ENCODE results near the gene KRT4. TPM values are rescaled to one million over a fixed set of nuclear protein-coding genes. Genes with fewer than 3 reads are reported as not detected.

The KRT4 gene
- total RNA-seq, 2 donors from 2014 or later: not detected

- no peaks in the 10 kb centered on the region for H3K4me1 ChIP-seq (ENCODE audit: control insufficient read depth in 1 of 2, low read depth in 2 of 2)
- H3K27ac ChIP-seq: no peak overlapping the region
- TF ChIP-seq CTCF (IDR thresholded peaks at IDR 0.05): no peak
- H3K4me3 ChIP-seq: no peak overlapping the region
- H3K36me3 ChIP-seq: no peaks in the 10 kb centered on the region
- no peaks in the 10 kb centered on the region for H3K27me3 ChIP-seq (replicated peaks; ENCODE audit: insufficient read depth)
- no peaks in the 10 kb centered on the region for H3K9me3 ChIP-seq
- DNase-seq (ENCODE audit: low spot score) (no peak), ATAC-seq (ENCODE audit: insufficient number of reproducible peaks, low FRiP score, low read depth) (no peak)
These were observed 14.3 kb downstream of the KRT4 start for GRCh38 chr12:52799505-52800211.

DNA sequence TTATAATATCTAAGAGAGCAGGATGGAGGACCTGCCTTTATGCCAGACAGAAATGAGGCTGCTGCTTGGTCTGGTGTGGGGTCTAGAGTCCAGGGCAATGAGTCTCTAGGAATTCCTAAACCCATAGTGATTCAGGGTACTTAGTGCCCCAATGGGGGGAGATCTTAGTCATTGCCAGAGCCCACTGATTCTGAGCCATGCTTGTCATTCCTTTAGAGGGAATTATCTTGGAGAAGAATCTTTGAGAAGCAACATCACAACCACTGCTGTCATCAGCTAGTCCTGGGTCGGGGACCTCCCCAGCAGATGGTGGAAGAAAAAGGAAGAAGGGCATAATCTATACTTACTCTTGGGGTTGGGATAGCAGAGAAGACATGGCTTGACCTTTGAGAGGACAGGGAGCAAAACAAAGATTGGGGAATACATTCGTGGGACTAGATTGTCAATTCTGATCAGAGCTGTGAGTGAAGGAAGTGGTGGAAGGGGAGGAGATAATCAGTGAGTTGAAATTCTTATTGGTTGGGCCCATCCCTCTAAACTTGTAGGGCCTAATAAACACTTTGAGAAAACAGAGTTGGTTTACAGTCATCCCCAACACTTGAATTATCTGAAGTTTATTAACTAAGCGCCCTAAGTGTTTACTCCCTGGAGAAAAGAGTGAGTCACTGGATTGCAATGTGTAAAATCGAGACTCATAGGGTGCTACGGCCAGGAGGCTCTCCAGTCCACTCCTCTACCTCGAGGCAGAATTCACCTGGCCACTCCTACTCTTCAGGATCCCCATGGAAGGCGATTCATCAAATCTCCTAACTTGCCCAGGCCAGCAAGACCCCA is 15.0 kb downstream of the KRT4 start:
- H3K27ac ChIP-seq: no peak overlapping the region
- TF ChIP-seq CTCF (IDR thresholded peaks at IDR 0.05): no peak
- DNase-seq (ENCODE audit: low spot score): no peak
- H3K4me1 ChIP-seq (ENCODE audit: control insufficient read depth in 1 of 2, low read depth in 2 of 2): no peaks in the 10 kb centered on the region
- no peaks in the 10 kb centered on the region for H3K9me3 ChIP-seq
- H3K4me3 ChIP-seq: no peak overlapping the region
- no peaks in the 10 kb centered on the region for H3K36me3 ChIP-seq
- H3K27me3 ChIP-seq (replicated peaks; ENCODE audit: insufficient read depth): no peaks in the 10 kb centered on the region
- no peak for ATAC-seq (ENCODE audit: insufficient number of reproducible peaks, low FRiP score, low read depth)

GRCh38 chr12:52798003-52798670 is 15.8 kb downstream of the KRT4 start:
- DNase-seq (ENCODE audit: low spot score) (no peak), ATAC-seq (ENCODE audit: insufficient number of reproducible peaks, low FRiP score, low read depth) (no peak)
- no peak overlapping the region for H3K4me3 ChIP-seq
- no peaks in the 10 kb centered on the region for H3K9me3 ChIP-seq
- H3K36me3 ChIP-seq: no peaks in the 10 kb centered on the region
- no peak for TF ChIP-seq CTCF (IDR thresholded peaks at IDR 0.05)
- no peak overlapping the region for H3K27ac ChIP-seq
- no peaks in the 10 kb centered on the region for H3K27me3 ChIP-seq (replicated peaks; ENCODE audit: insufficient read depth)
- no peaks in the 10 kb centered on the region for H3K4me1 ChIP-seq (ENCODE audit: control insufficient read depth in 1 of 2, low read depth in 2 of 2)

- no peaks in the 10 kb centered on the region for H3K36me3 ChIP-seq
- no peak overlapping the region for H3K4me3 ChIP-seq
- no peaks in the 10 kb centered on the region for H3K9me3 ChIP-seq
- no peaks in the 10 kb centered on the region for H3K4me1 ChIP-seq (ENCODE audit: control insufficient read depth in 1 of 2, low read depth in 2 of 2)
- H3K27ac ChIP-seq: no peak overlapping the region
- ATAC-seq (ENCODE audit: insufficient number of reproducible peaks, low FRiP score, low read depth) (no peak), DNase-seq (ENCODE audit: low spot score) (no peak)
- H3K27me3 ChIP-seq (replicated peaks; ENCODE audit: insufficient read depth): no peaks in the 10 kb centered on the region
- no peak for TF ChIP-seq CTCF (IDR thresholded peaks at IDR 0.05)
These were observed 16.4 kb downstream of the KRT4 start for GRCh38 chr12:52797529-52797894.

Measured in thoracic aorta (tissue), 2 donors.